IMR-90 (cell line): ENCODE measurements around the gene FAM149A. TPM values are rescaled to one million over a fixed set of nuclear protein-coding genes. Genes with fewer than 3 reads are reported as not detected.

ENCODE experiments used
- ATAC-seq: fragments of 200-7000 bp; cut with Tn5 transposase; 2 replicates; pipeline ENCODE4 v1.9.1; 2020; ENCODE audit warnings: low read depth, mild to moderate bottlenecking, moderate library complexity
- BruUV-seq: library from RNA; stranded (reverse); fragments of 400-500 nt; replicated peaks from 2 replicates; lab custom pipeline; 2021; lab: Mats Ljungman, UMichigan
- CTCF ChIA-PET: fragments of 300-600 bp; formaldehyde crosslinking; extraction: SDS; loops from one replicate; lab custom pipeline; 2021; ENCODE audit warnings: antibody characterized with exemption; lab: Yijun Ruan, JAX
- POLR2A ChIA-PET: fragments of 300-600 bp; sonication (Branson Sonifier 250); formaldehyde crosslinking; loops from one replicate; lab custom pipeline; 2022; ENCODE audit warnings: antibody characterized with exemption; ENCODE audit not compliant: unreplicated experiment; lab: Charles Lee
- DNase-seq: peaks from one replicate; pipeline ENCODE4 v3.0.0; 2013
- H2AFZ ChIP-seq: replicated peaks from 2 replicates; pipeline ENCODE3; 2013; ENCODE audit warnings: low read length, mild to moderate bottlenecking; ENCODE audit not compliant: poor library complexity
- H2AK5ac ChIP-seq: 2 replicates; pipeline ENCODE4 v1.6.1; 2013; ENCODE audit warnings: low read depth, low read length, inconsistent platforms
- H2AK9ac ChIP-seq: replicated peaks from 2 replicates; pipeline ENCODE3; 2013; ENCODE audit warnings: mild to moderate bottlenecking, low read depth, low read length, moderate library complexity; ENCODE audit not compliant: poor library complexity
- H2BK120ac ChIP-seq: 2 replicates; pipeline ENCODE4 v1.6.1; 2013; ENCODE audit warnings: low read depth, low read length, inconsistent platforms
- H2BK15ac ChIP-seq: 3 replicates; pipeline ENCODE4 v1.6.1; 2013; ENCODE audit warnings: low read depth, low read length, inconsistent platforms
- H2BK20ac ChIP-seq: 2 replicates; pipeline ENCODE4 v1.6.1; 2013; ENCODE audit warnings: low read depth, mild to moderate bottlenecking, inconsistent platforms, low read length, moderate library complexity
- H2BK5ac ChIP-seq: 2 replicates; pipeline ENCODE4 v1.6.1; 2013; ENCODE audit warnings: mild to moderate bottlenecking, low read depth, low read length, inconsistent platforms; ENCODE audit not compliant: poor library complexity, severe bottlenecking
- H3K14ac ChIP-seq: replicated peaks from 2 replicates; pipeline ENCODE4 v1.6.1; 2013; ENCODE audit warnings: low read depth, low read length, inconsistent platforms
- H3K18ac ChIP-seq: 2 replicates; pipeline ENCODE4 v1.6.1; 2013; ENCODE audit warnings: low read depth, low read length, control low read depth
- H3K23ac ChIP-seq: 2 replicates; pipeline ENCODE4 v1.6.1; 2013; ENCODE audit warnings: low read depth, low read length, inconsistent platforms
- H3K27ac ChIP-seq: 2 replicates; pipeline ENCODE4 v1.5.1; 2013; ENCODE audit warnings: mild to moderate bottlenecking, control low read depth, low read length; ENCODE audit not compliant: insufficient read depth
- H3K27me3 ChIP-seq: 2 replicates; pipeline ENCODE4 v1.6.1; 2013; ENCODE audit warnings: low read length; ENCODE audit not compliant: control insufficient read depth, insufficient read depth
- H3K36me3 ChIP-seq: 2 replicates; pipeline ENCODE4 v1.6.1; 2013; ENCODE audit warnings: low read length, mixed read lengths; ENCODE audit not compliant: control insufficient read depth, insufficient read depth
- H3K4ac ChIP-seq: 2 replicates; pipeline ENCODE4 v1.6.1; 2013; ENCODE audit warnings: low read depth, low read length, inconsistent platforms
- H3K4me1 ChIP-seq: 2 replicates; pipeline ENCODE4 v1.6.1; 2013; ENCODE audit warnings: low read length, mixed read lengths; ENCODE audit not compliant: control insufficient read depth, insufficient read depth
- H3K4me2 ChIP-seq: 2 replicates; pipeline ENCODE4 v1.6.1; 2013; ENCODE audit warnings: low read depth, mild to moderate bottlenecking, control low read depth, low read length, moderate library complexity
- H3K4me3 ChIP-seq: 2 replicates; pipeline ENCODE4 v1.5.1; 2013; ENCODE audit warnings: low read depth, mild to moderate bottlenecking, control low read depth, low read length, moderate library complexity; ENCODE audit not compliant: insufficient read depth
- H3K56ac ChIP-seq: 2 replicates; pipeline ENCODE4 v1.6.1; 2013; ENCODE audit warnings: low read length, inconsistent platforms; ENCODE audit not compliant: insufficient read depth; ENCODE audit errors: extremely low read depth
- H3K79me1 ChIP-seq, 2 experiments: 2 replicates each; pipeline ENCODE4 v1.6.1; 2013; ENCODE audit warnings: low read length in 2 of 2, inconsistent platforms in 1 of 2, low read depth in 1 of 2
- H3K9ac ChIP-seq: 2 replicates; pipeline ENCODE4 v1.6.1; 2013; ENCODE audit warnings: low read depth, low read length, control low read depth
- H3K9me1 ChIP-seq: 2 replicates; pipeline ENCODE4 v1.6.1; 2013; ENCODE audit warnings: low read length, inconsistent platforms; ENCODE audit not compliant: insufficient read depth
- H3K9me3 ChIP-seq: 2 replicates; pipeline ENCODE4 v1.6.1; 2013; ENCODE audit warnings: low read length; ENCODE audit not compliant: control insufficient read depth, insufficient read depth
- H4K20me1 ChIP-seq: 2 replicates; pipeline ENCODE4 v1.6.1; 2013; ENCODE audit warnings: low read length, inconsistent platforms; ENCODE audit not compliant: insufficient read depth
- H4K5ac ChIP-seq: 2 replicates; pipeline ENCODE4 v1.6.1; 2013; ENCODE audit warnings: mild to moderate bottlenecking, low read depth, low read length, control low read depth
- H4K8ac ChIP-seq, 2 experiments: 2 replicates each; pipeline ENCODE4 v1.6.1; 2013; ENCODE audit warnings: low read depth in 2 of 2, low read length in 2 of 2, control low read depth in 1 of 2, inconsistent platforms in 1 of 2
- H4K91ac ChIP-seq: 2 replicates; pipeline ENCODE4 v1.6.1; 2013; ENCODE audit warnings: low read depth, low read length, inconsistent platforms; ENCODE audit not compliant: insufficient read depth
- FOS ChIP-seq: fragments of 150-350 bp; IDR thresholded peaks from 2 replicates; pipeline ENCODE4 v1.6.1; 2016; ENCODE audit warnings: low read depth, low read length
- RCOR1 ChIP-seq: IDR thresholded peaks from 2 replicates; pipeline ENCODE4 v1.6.1; 2012; ENCODE audit warnings: mild to moderate bottlenecking, low read length, improper control_type of control experiment; ENCODE audit not compliant: insufficient replicate concordance
- WGBS, 2 experiments: methylation state at CpG; one replicate each; pipeline versions ENCODE4 v1.1.5 to v1.1.7; 2013; ENCODE audit warnings: missing lambda C conversion rate in 2 of 2; ENCODE audit not compliant: insufficient read length in 1 of 2; ENCODE audit errors: extremely low coverage in 2 of 2; 5-methylcytosine and 5-hydroxymethylcytosine counted together
- dilution Hi-C: fragments of 300-500 bp; cut with HindIII; formaldehyde crosslinking; loops from one replicate; pipeline ENCODE4 v1.14.3; 2018; ENCODE audit warnings: low sequenced_read_pairs; ENCODE audit not compliant: unreplicated experiment
- in situ Hi-C: fragments of 300-500 bp; cut with MboI; formaldehyde crosslinking; loops from 3 replicates; pipeline ENCODE4 v1.14.3; 2019; ENCODE audit warnings: low sequenced_read_pairs, inconsistent platforms, mixed read lengths
- intact Hi-C: fragments of 100-400 bp; cut with micrococcal nuclease; formaldehyde crosslinking; loops from 2 replicates; pipeline ENCODE4 v1.10.0; 2022
- polyA plus RNA-seq, 3 experiments: library from polyadenylated mRNA; depleted of rRNA; stranded (reverse); fragments of >200 nt; gene quantifications; 2 replicates each; pipeline ENCODE4 v1.2.3, GENCODE V29; 2012; ENCODE audit warnings: low replicate concordance in 1 of 3
- total RNA-seq: library from RNA; depleted of rRNA; stranded (reverse); fragments of >200 nt; gene quantifications from 2 replicates; pipeline ENCODE4 v1.2.3, GENCODE V29; 2012

The FAM149A gene
- total and polyA plus RNA-seq, 2 of the 4 experiments (the other 2 are of a cell fraction): 0.54 to 0.70 TPM

DNA sequence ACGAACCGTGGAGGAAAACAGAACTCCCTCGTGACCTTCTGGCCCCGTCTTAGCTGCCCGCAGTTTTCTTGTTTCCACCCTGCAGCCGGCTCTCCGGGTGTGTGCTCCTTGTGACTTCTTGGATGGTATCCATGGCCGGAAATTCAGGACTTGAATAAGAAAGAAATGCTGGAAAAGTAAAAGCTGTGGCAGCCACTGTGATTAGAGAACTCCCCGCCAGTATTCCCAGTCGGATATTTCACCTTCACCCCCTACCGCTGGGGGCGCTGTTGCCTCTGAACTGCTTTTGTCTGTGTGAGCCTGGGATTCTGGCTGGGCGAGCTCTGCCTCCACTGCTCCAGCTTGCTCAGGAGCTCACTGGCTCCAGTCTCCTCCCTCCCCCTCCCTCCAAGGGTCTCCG is 45.4 kb downstream of the FAM149A start:
- Histone ChIP-seq H3K4me1 (no peaks in the 10 kb centered on the region), H2AK5ac (no peak overlapping the region), H3K4ac (no peak overlapping the region), H2AK9ac (no peak overlapping the region), H2BK120ac (no peak overlapping the region), H2BK20ac (no peak overlapping the region), H3K27me3 (0 out of 2 replicates have a peak, but pooled peaks cover 3% of the 10 kb centered on the region), H3K27ac (no peak overlapping the region), H3K4me3 (no peak overlapping the region), H3K36me3 (no peaks in the 10 kb centered on the region), H2BK15ac (no peak overlapping the region), H2AFZ (no peak overlapping the region), H3K14ac (no peak overlapping the region), H2BK5ac (no peak overlapping the region), H3K9me3 (no peaks in the 10 kb centered on the region), H3K18ac (no peak overlapping the region), H4K91ac (no peak overlapping the region), H4K5ac (no peak overlapping the region), H3K56ac (no peak overlapping the region), H3K9ac (no peak overlapping the region), H3K9me1 (no peaks in the 10 kb centered on the region), H3K79me1 (no peaks in the 10 kb centered on the region), H4K20me1 (no peaks in the 10 kb centered on the region), H3K4me2 (no peak overlapping the region; the same call in 1 of the 2 replicates), H3K23ac (no peak overlapping the region), H4K8ac (no peak overlapping the region)
- no TSS peak for BruUV-seq
- dilution Hi-C loops: no loop called here
- ATAC-seq: no peak
- intact Hi-C loops: no loop called here
- DNase-seq: no peak
- no peak for TF ChIP-seq RCOR1
- TF ChIP-seq FOS: no peak
- POLR2A ChIA-PET: no interaction called here
- in situ Hi-C loops: no loop called here
- no CpG with 5 or more reads among the region's 14 CpGs for WGBS, 2 experiments
- CTCF ChIA-PET: no interaction called here
